GM12878 (cell line): ENCODE results near the gene MICAL3. TPM values are rescaled to one million over a fixed set of nuclear protein-coding genes. Genes with fewer than 3 reads are reported as not detected.

ENCODE experiments used
- ATAC-seq: fragments of 200-7000 bp; cut with Tn5 transposase; 3 replicates; pipeline ENCODE4 v1.9.1; 2020; ENCODE audit warnings: mild to moderate bottlenecking, moderate library complexity
- BruUV-seq: library from RNA; stranded (reverse); fragments of 400-500 nt; replicated peaks from 2 replicates; lab custom pipeline; 2021; lab: Mats Ljungman, UMichigan
- CTCF ChIA-PET: fragments of 300-600 bp; sonication (Branson Sonifier 250); formaldehyde crosslinking; extraction: SDS; loops from one replicate; lab custom pipeline; 2021; ENCODE audit warnings: inconsistent platforms; lab: Yijun Ruan, JAX
- POLR2A ChIA-PET: fragments of 350-600 bp; formaldehyde crosslinking; extraction: SDS; loops from one replicate; lab custom pipeline; 2021; ENCODE audit warnings: inconsistent platforms; lab: Charles Lee
- RAD21 ChIA-PET: fragments of 300-600 bp; sonication (Branson Sonifier 250); formaldehyde crosslinking; loops from one replicate; lab custom pipeline; 2023; ENCODE audit warnings: antibody characterized with exemption; ENCODE audit not compliant: unreplicated experiment; lab: Charles Lee
- SMC1A ChIA-PET: fragments of 300-600 bp; sonication (Branson Sonifier 250); formaldehyde crosslinking; loops from one replicate; lab custom pipeline; 2023; ENCODE audit not compliant: unreplicated experiment, uncharacterized antibody; lab: Charles Lee
- DNase-seq: peaks from one replicate; pipeline ENCODE4 v3.0.0-alpha.2; 2011; ENCODE audit warnings: low read depth, low spot score
- FAIRE-seq: peaks from 3 replicates; lab custom pipeline; 2011; peaks lifted over from hg19 to GRCh38; lab: Jason Lieb, UNC
- H2AFZ ChIP-seq: 2 replicates; pipeline ENCODE4 v1.6.0; 2011; ENCODE audit warnings: low read depth, low read length, control low read depth; ENCODE audit not compliant: control insufficient read depth
- H3K27ac ChIP-seq: 2 replicates; pipeline ENCODE4 v1.5.1; 2011; ENCODE audit warnings: control low read depth; ENCODE audit not compliant: control insufficient read depth, insufficient read depth
- H3K27me3 ChIP-seq, 2 experiments: replicated peaks in 1 of 2; 2 replicates each; pipeline versions ENCODE4 v1.6.0 to v1.6.1; 2011; ENCODE audit warnings: low read length in 1 of 2; ENCODE audit not compliant: control insufficient read depth in 2 of 2, insufficient read depth in 2 of 2
- H3K36me3 ChIP-seq, 2 experiments: 2 replicates each; pipeline ENCODE4 v1.5.1; 2011; ENCODE audit warnings: low read length in 1 of 2; ENCODE audit not compliant: control insufficient read depth in 2 of 2, insufficient read depth in 2 of 2
- H3K4me1 ChIP-seq: 2 replicates; pipeline ENCODE4 v1.6.1; 2011; ENCODE audit warnings: mild to moderate bottlenecking, low read length, moderate library complexity, mixed read lengths; ENCODE audit not compliant: control insufficient read depth, insufficient read depth
- H3K4me2 ChIP-seq: 2 replicates; pipeline ENCODE4 v1.6.0; 2011; ENCODE audit warnings: control low read depth; ENCODE audit not compliant: control insufficient read depth, insufficient read depth
- H3K4me3 ChIP-seq: fragments of 200-600 bp; sonication (generic); 2 replicates; pipeline ENCODE4 v1.5.1; 2016
- H3K79me2 ChIP-seq: 2 replicates; pipeline ENCODE4 v1.6.0; 2011; ENCODE audit warnings: low read length; ENCODE audit not compliant: control insufficient read depth, insufficient read depth
- H3K9ac ChIP-seq: 2 replicates; pipeline ENCODE4 v1.8.0; 2011; ENCODE audit warnings: low read length, control low read depth, mixed read lengths; ENCODE audit not compliant: control insufficient read depth, insufficient read depth
- H3K9me3 ChIP-seq: replicated peaks from 3 replicates; pipeline ENCODE4 v1.5.1; 2011; ENCODE audit warnings: mild to moderate bottlenecking, low read length; ENCODE audit not compliant: control insufficient read depth, insufficient read depth
- H4K20me1 ChIP-seq: 2 replicates; pipeline ENCODE4 v1.6.0; 2011; ENCODE audit not compliant: control insufficient read depth, insufficient read depth
- ATF3 ChIP-seq: IDR thresholded peaks from 2 replicates; pipeline ENCODE4 v1.6.1; 2011; ENCODE audit warnings: low read depth, mild to moderate bottlenecking, low read length, moderate library complexity, borderline replicate concordance; ENCODE audit errors: extremely low read depth
- CUX1 ChIP-seq: IDR thresholded peaks from 2 replicates; pipeline ENCODE4 v1.6.1; 2012; ENCODE audit warnings: improper control_type of control experiment, low read depth, low read length; ENCODE audit not compliant: insufficient replicate concordance
- NFXL1 ChIP-seq: fragments of 450-650 bp; IDR thresholded peaks from 2 replicates; pipeline ENCODE4 v1.6.1; 2017; ENCODE audit warnings: antibody characterized with exemption, mild to moderate bottlenecking, borderline replicate concordance
- PBX3 ChIP-seq: IDR thresholded peaks from 2 replicates; pipeline ENCODE4 v1.6.1; 2011; ENCODE audit warnings: mild to moderate bottlenecking, low read depth, low read length, moderate library complexity; ENCODE audit not compliant: insufficient replicate concordance
- RAD21 ChIP-seq: IDR thresholded peaks from 2 replicates; pipeline ENCODE4 v1.6.1; 2011; ENCODE audit warnings: mild to moderate bottlenecking, low read depth, low read length, moderate library complexity; ENCODE audit not compliant: insufficient read depth
- SREBF2 ChIP-seq: IDR thresholded peaks from 2 replicates; pipeline ENCODE4 v1.6.1; 2012; ENCODE audit warnings: mild to moderate bottlenecking, low read length
- TBL1XR1 ChIP-seq: IDR thresholded peaks from 2 replicates; pipeline ENCODE4 v1.6.1; 2012; ENCODE audit warnings: low read depth, low read length, improper control_type of control experiment
- WGBS: methylation state at CpG from one replicate; pipeline ENCODE4 v1.1.6; 2016; ENCODE audit warnings: low lambda C conversion rate; ENCODE audit not compliant: insufficient replicate concordance, insufficient coverage; ENCODE audit errors: missing lambda C conversion rate; 5-methylcytosine and 5-hydroxymethylcytosine counted together
- in situ Hi-C: fragments of 300-500 bp; cut with MboI; formaldehyde crosslinking; loops from 9 replicates; pipeline ENCODE4 v1.14.3; 2018; ENCODE audit warnings: mixed read lengths
- intact Hi-C: fragments of 100-400 bp; cut with micrococcal nuclease; formaldehyde crosslinking; loops from one replicate; pipeline ENCODE4 v1.14.2; 2022; ENCODE audit not compliant: unreplicated experiment
- polyA plus RNA-seq, 11 experiments: library from polyadenylated mRNA; depleted of rRNA in 4 of 11; unstranded in 6 of 11; stranded (reverse) in 5 of 11; fragments of >200 nt; fragmentation: Nextera tagmentation in 4 of 11; fragmentation: Illumina TruSeq in 1 of 11; extraction: Ambion mirVana in 4 of 11; extraction: Trizol in 1 of 11; gene quantifications; 1 replicate in 1 of 11; 2 replicates in 10 of 11; pipeline versions ENCODE4 v1.2.1 to v1.2.3, GENCODE V29; 2011 to 2016; ENCODE audit warnings: inconsistent platforms in 2 of 11, missing spikeins in 2 of 11, low read depth in 1 of 11
- total RNA-seq, 4 experiments: library from RNA; depleted of rRNA in 3 of 4; stranded (reverse); fragments of >200 nt in 3 of 4; fragmentation: Illumina TruSeq in 1 of 4; extraction: Trizol in 1 of 4; gene quantifications; 2 replicates each; pipeline versions ENCODE4 v1.2.1 to v1.2.3, GENCODE V29; 2013 to 2021

The MICAL3 gene
- total and polyA plus RNA-seq, 10 of the 15 experiments (the other 5 are each of a cell fraction or from before 2014, with no cell fraction given), result 2.6 to 92.2 (median 24.0) TPM

- H3K9me3 ChIP-seq, result no peaks in the 10 kb centered on the region
- CTCF ChIA-PET, result interaction anchor here (1.3 kb wide), 1 partner anchor 349 kb away, joined by 3 read pairs; no protein-coding TSS in a partner anchor
- intact Hi-C loops (no loop called here), in situ Hi-C loops (no loop called here)
- DNase-seq, result no peak
- no peak overlapping the region for H3K4me3 ChIP-seq
- H3K27me3 ChIP-seq, result no peaks in the 10 kb centered on the region
- peaks cover 8 to 40% of the 10 kb centered on the region in 2 experiments for H3K36me3 ChIP-seq
- H3K79me2 ChIP-seq, result peaks cover 6% of the 10 kb centered on the region
- SMC1A ChIA-PET, result interaction anchor here (5.5 kb wide), 1 partner anchor 46 kb away, joined by 46 read pairs; no protein-coding TSS in a partner anchor
- ATAC-seq, result no peak
- H3K27ac ChIP-seq, result no peak overlapping the region
- no peak for FAIRE-seq
- H3K4me1 ChIP-seq, result peaks cover 7% of the 10 kb centered on the region
- WGBS, result 93% methylated on average over 32 of the region's 36 CpGs
- no peak overlapping the region for H2AFZ ChIP-seq
- POLR2A ChIA-PET, result interaction anchor here (0.5 kb wide), 1 partner anchor 16 kb away, joined by 3 read pairs; no protein-coding TSS in a partner anchor
- no peaks in the 10 kb centered on the region for H4K20me1 ChIP-seq
- no peak overlapping the region for H3K9ac ChIP-seq
- H3K4me2 ChIP-seq, result no peak overlapping the region
- TF ChIP-seq ATF3, result no peak
- TF ChIP-seq PBX3, result no peak
- TF ChIP-seq NFXL1, result no peak
- TF ChIP-seq TBL1XR1, result no peak
- no peak for TF ChIP-seq CUX1
- TF ChIP-seq RAD21, result no peak
- no peak for TF ChIP-seq SREBF2
- TF ChIP-seq, all 136 proteins: peak for 0
- no TSS peak for BruUV-seq
- RAD21 ChIA-PET, result interaction anchor here (0.8 kb wide), 1 partner anchor 46 kb away, joined by 3 read pairs; no protein-coding TSS in a partner anchor
These were observed 285.0 kb downstream of the MICAL3 start for GRCh38 chr22:17739196-17739975.
